LNCAP (cell line): ENCODE data around the gene ABCC1.

Experiments
- CTCF ChIP-seq: fragments of 450-650 bp; IDR thresholded peaks from 2 replicates; pipeline ENCODE4 v1.5.1; 2017; ENCODE audit warnings: mild to moderate bottlenecking

Gene ABCC1

GRCh38 chr16:16161319-16161718 is 211.9 kb downstream of the ABCC1 start:
- TF ChIP-seq CTCF, result no peak

GRCh38 chr16:16162591-16162990 is 213.2 kb downstream of the ABCC1 start:
- TF ChIP-seq CTCF, result no peak

- no peak for TF ChIP-seq CTCF
These were observed 213.7 kb downstream of the ABCC1 start for GRCh38 chr16:16163109-16163508.

GRCh38 chr16:16163571-16163970 is 214.2 kb downstream of the ABCC1 start:
- no peak for TF ChIP-seq CTCF

GRCh38 chr16:16164243-16164642 is 214.8 kb downstream of the ABCC1 start:
- TF ChIP-seq CTCF, result no peak

- no peak for TF ChIP-seq CTCF
These were observed 216.7 kb downstream of the ABCC1 start for GRCh38 chr16:16166085-16166484.

- TF ChIP-seq CTCF, result no peak
These were observed 217.5 kb downstream of the ABCC1 start for GRCh38 chr16:16166949-16167348.

- TF ChIP-seq CTCF, result no peak
These were observed 218.5 kb downstream of the ABCC1 start for GRCh38 chr16:16167927-16168326.
